GM12801 (cell line): ENCODE data around the gene NADK2.

Source experiments
- CTCF ChIP-seq: IDR thresholded peaks from one replicate; pipeline ENCODE4 v1.5.1; 2011; ENCODE audit warnings: control low read depth; ENCODE audit not compliant: insufficient read length; ENCODE audit errors: extremely low read depth

The NADK2 gene

GRCh38 chr5:36273809-36274526 is 32.2 kb upstream of the NADK2 start:
- TF ChIP-seq CTCF = no peak

- no peak for TF ChIP-seq CTCF
Measured at GRCh38 chr5:36272136-36272690, 30.5 kb upstream of the NADK2 start.

- no peak for TF ChIP-seq CTCF
Measured at GRCh38 chr5:36270876-36271575, 29.3 kb upstream of the NADK2 start.

GRCh38 chr5:36270175-36270574 is 28.4 kb upstream of the NADK2 start:
- no peak for TF ChIP-seq CTCF

GRCh38 chr5:36269478-36269877 is 27.8 kb upstream of the NADK2 start:
- no peak for TF ChIP-seq CTCF

GRCh38 chr5:36267905-36268304 is 26.2 kb upstream of the NADK2 start:
- no peak for TF ChIP-seq CTCF

GRCh38 chr5:36264202-36264760 is 22.6 kb upstream of the NADK2 start:
- no peak for TF ChIP-seq CTCF
